Fibroblast of villous mesenchyme (primary cell): Measurements from ENCODE around the gene ASXL3. TPM values are rescaled to one million over a fixed set of nuclear protein-coding genes. Genes with fewer than 3 reads are reported as not detected.

Experiments used
- DNase-seq: peaks from one replicate; pipeline ENCODE4 v3.0.0-alpha.2; 2010; ENCODE audit warnings: low read depth
- H3K4me3 ChIP-seq: 2 replicates; pipeline ENCODE4 v1.5.1; 2011; ENCODE audit warnings: low read depth, mild to moderate bottlenecking, low read length
- CTCF ChIP-seq: IDR thresholded peaks from 2 replicates; pipeline ENCODE4 v1.5.1; 2012; ENCODE audit warnings: low read depth, mild to moderate bottlenecking, low read length; ENCODE audit not compliant: insufficient read depth
- total RNA-seq: library from RNA; depleted of rRNA; stranded (reverse); fragments of >200 nt; gene quantifications from 2 replicates; pipeline ENCODE4 v1.2.3, GENCODE V29; 2012

The ASXL3 gene
- total RNA-seq, 1 donor, result under 0.01 TPM

GRCh38 chr18:33596178-33596854, 18.3 kb downstream of the ASXL3 start:
- peak; percentile 6 for DNase-seq
- no peak overlapping the region for H3K4me3 ChIP-seq
- TF ChIP-seq CTCF, result no peak

DNA sequence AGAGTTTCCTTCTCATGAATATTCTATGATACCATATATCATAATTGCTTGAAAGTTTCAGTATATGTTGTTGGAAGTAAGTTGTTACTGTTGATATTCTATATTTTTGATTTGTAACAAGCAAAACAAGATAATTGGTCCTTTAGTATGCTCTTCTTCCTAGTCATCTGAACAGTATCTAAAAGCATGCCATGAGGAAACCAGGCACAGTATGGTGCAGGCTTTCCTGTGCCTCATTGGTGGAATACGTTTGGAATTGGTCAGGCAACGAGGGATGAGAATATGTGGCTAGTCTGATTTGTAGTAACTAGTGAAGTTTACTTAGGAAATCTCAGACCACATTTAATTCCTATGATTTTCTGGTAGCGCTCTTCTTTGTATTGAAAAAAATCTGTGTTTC, 22.8 kb downstream of the ASXL3 start:
- TF ChIP-seq CTCF, result no peak
- no peak overlapping the region for H3K4me3 ChIP-seq
- no peak for DNase-seq

GRCh38 chr18:33603454-33603853, 25.4 kb downstream of the ASXL3 start:
- H3K4me3 ChIP-seq, result no peak overlapping the region
- no peak for TF ChIP-seq CTCF
- no peak for DNase-seq

GRCh38 chr18:33605250-33605649, 27.2 kb downstream of the ASXL3 start:
- no peak for DNase-seq
- no peak for TF ChIP-seq CTCF
- H3K4me3 ChIP-seq, result no peak overlapping the region

DNA sequence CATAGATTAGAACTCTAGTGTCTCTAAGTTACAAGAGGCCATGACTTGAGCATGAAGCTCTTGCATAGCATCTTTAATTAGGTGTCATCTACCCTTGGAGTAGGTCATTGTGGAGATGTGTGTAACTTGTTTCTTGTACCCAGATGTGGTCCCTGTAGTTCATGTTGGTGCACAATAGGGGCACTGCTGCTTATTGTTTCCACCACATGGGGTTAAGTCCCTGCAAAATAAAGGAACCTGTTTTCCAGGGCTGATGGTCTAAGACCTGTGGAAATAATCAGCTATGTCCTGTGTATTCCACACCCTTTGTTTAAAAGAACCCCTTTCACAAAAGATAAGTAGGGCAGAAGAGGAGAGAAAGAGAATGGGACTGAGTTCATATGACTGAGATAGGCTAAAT, 28.6 kb downstream of the ASXL3 start:
- H3K4me3 ChIP-seq, result no peak overlapping the region
- no peak for TF ChIP-seq CTCF
- no peak for DNase-seq

- DNase-seq, result no peak
- no peak for TF ChIP-seq CTCF
- no peak overlapping the region for H3K4me3 ChIP-seq
These were observed 33.6 kb downstream of the ASXL3 start for GRCh38 chr18:33611525-33612135.
